Measurements from ENCODE around the gene TTLL11. TPM values are rescaled to one million over a fixed set of nuclear protein-coding genes. Genes with fewer than 3 reads are reported as not detected.

TTLL11 gene
- total RNA-seq, 1 experiment from 2014 or later, result 1.5 TPM

DNA sequence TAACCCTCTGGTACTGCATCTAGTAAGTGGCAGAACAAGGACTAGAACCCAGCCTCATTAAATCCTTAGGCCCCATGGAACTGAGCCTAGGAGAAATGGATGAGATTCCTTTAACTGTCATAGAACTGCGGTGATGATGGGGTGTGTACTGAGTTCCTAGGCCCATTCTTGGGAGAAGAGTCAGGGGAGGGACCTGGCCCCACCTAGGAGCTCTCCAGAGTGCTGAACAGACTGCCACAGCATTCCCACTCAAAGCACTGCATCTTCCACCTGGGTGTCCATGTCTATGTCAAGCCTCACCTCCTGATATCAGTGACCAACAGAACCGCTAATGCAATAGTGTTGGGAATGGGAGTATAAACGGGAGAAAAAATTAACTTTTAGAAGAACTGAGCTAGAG lies 36.6 kb downstream of the TTLL11 start:
- no peak overlapping the region for H3K4me3 Mint-ChIP-seq

More for the DNA sequence above, 36.6 kb downstream of the TTLL11 start:
- Mint-ChIP-seq H3K9me3 (no peaks in the 10 kb centered on the region), H3K4me1 (peaks cover 4 to 5% of the 10 kb centered on the region in 2 experiments; a peak in 1 of 4 replicates), H3K27ac (no peak overlapping the region), H3K36me3 (ENCODE audit: insufficient read depth in 1 of 3, low read depth in 3 of 3) (no peaks in the 10 kb centered on the region), H3K27me3 (ENCODE audit: low read depth) (peaks cover 12% of the 10 kb centered on the region)
- Histone ChIP-seq H4K5ac (ENCODE audit: insufficient read length, low read depth, low read length) (no peak overlapping the region), H4K91ac (ENCODE audit: insufficient read length, low read depth, low read length) (no peak overlapping the region), H2BK12ac (ENCODE audit: insufficient read length, low read depth, low read length) (no peak overlapping the region), H3K23ac (ENCODE audit: insufficient read length, low read depth, low read length) (no peak overlapping the region), H4K20me1 (ENCODE audit: control insufficient read depth, insufficient read depth, insufficient read length) (no peaks in the 10 kb centered on the region), H3K4me2 (ENCODE audit: insufficient read depth, insufficient read length, low read length) (no peak overlapping the region), H2BK120ac (ENCODE audit: low read depth, low read length, poor library complexity, severe bottlenecking) (no peak overlapping the region), H3K14ac (ENCODE audit: insufficient read depth, low read length) (no peak overlapping the region), H4K8ac (replicated peaks; ENCODE audit: insufficient read length, low read depth, low read length) (no peak overlapping the region), H2AFZ (ENCODE audit: low read length) (no peak overlapping the region), H2AK5ac (ENCODE audit: insufficient read length, low read length) (no peak overlapping the region), H3K79me2 (ENCODE audit: insufficient read depth, low read length) (no peaks in the 10 kb centered on the region), H2BK15ac (ENCODE audit: low read depth, low read length) (no peak overlapping the region), H3K9me3 (ENCODE audit: control insufficient read depth, low read depth, low read length) (no peaks in the 10 kb centered on the region), H3K56ac (ENCODE audit: insufficient read length, low read depth, low read length) (no peak overlapping the region), H3K4me1 (ENCODE audit: insufficient read depth, low read length) (no peaks in the 10 kb centered on the region), H3K27me3 (ENCODE audit: insufficient read depth, low read length) (no peaks in the 10 kb centered on the region), H3T11ph (ENCODE audit: low read length) (no peak overlapping the region), H2BK20ac (ENCODE audit: low read depth, low read length, poor library complexity, severe bottlenecking) (no peak overlapping the region), H3K79me1 (ENCODE audit: insufficient read depth, low read depth, low read length, poor library complexity, severe bottlenecking) (no peaks in the 10 kb centered on the region), H3K27ac (ENCODE audit: insufficient read length, low read depth, low read length) (no peak overlapping the region), H3K18ac (ENCODE audit: insufficient read length, low read depth, low read length) (no peak overlapping the region), H3K23me2 (ENCODE audit: insufficient read length, low read depth, low read length, poor library complexity, severe bottlenecking) (no peaks in the 10 kb centered on the region), H3K4ac (ENCODE audit: low read depth, low read length) (no peak overlapping the region), H3K9ac (ENCODE audit: extremely low read depth, insufficient read length, low read length) (no peak overlapping the region), H2BK5ac (ENCODE audit: insufficient read length, low read length) (no peak overlapping the region)
- peak; percentile 61 for DNase-seq
- WGBS (ENCODE audit: extremely low coverage, insufficient read length, low lambda C conversion rate), result no CpG with 5 or more reads among the region's 3 CpGs
- TF ChIP-seq, protein P1, sequence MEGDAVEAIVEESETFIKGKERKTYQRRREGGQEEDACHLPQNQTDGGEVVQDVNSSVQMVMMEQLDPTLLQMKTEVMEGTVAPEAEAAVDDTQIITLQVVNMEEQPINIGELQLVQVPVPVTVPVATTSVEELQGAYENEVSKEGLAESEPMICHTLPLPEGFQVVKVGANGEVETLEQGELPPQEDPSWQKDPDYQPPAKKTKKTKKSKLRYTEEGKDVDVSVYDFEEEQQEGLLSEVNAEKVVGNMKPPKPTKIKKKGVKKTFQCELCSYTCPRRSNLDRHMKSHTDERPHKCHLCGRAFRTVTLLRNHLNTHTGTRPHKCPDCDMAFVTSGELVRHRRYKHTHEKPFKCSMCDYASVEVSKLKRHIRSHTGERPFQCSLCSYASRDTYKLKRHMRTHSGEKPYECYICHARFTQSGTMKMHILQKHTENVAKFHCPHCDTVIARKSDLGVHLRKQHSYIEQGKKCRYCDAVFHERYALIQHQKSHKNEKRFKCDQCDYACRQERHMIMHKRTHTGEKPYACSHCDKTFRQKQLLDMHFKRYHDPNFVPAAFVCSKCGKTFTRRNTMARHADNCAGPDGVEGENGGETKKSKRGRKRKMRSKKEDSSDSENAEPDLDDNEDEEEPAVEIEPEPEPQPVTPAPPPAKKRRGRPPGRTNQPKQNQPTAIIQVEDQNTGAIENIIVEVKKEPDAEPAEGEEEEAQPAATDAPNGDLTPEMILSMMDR (conservative IDR thresholded peaks at IDR 0.05), result no peak

All from H9 (cell line).